MG63 (cell line): ENCODE measurements around the gene SLC2A4. TPM values are rescaled to one million over a fixed set of nuclear protein-coding genes. Genes with fewer than 3 reads are reported as not detected.
A peak's percentile ranks its signal among the peaks of the same experiment; 100 is the strongest.

Experiments used
- DNase-seq: peaks from one replicate; pipeline ENCODE4 v3.0.0-alpha.2; 2020
- H3K27me3 ChIP-seq: fragments of 250-450 bp; sonication (Bioruptor Pico); 2 replicates; pipeline ENCODE4 v1.5.1; 2020; ENCODE audit warnings: mild to moderate bottlenecking, moderate library complexity
- H3K36me3 ChIP-seq: fragments of 250-450 bp; sonication (Bioruptor Pico); 2 replicates; pipeline ENCODE4 v1.5.1; 2020; ENCODE audit warnings: mild to moderate bottlenecking, moderate library complexity
- H3K4me3 ChIP-seq: fragments of 250-450 bp; sonication (Bioruptor Pico); 2 replicates; pipeline ENCODE4 v1.5.1; 2020; ENCODE audit warnings: mild to moderate bottlenecking, moderate library complexity
- H3K9me3 ChIP-seq: fragments of 250-450 bp; sonication (Bioruptor Pico); 2 replicates; pipeline ENCODE4 v1.5.1; 2020; ENCODE audit warnings: mild to moderate bottlenecking, moderate library complexity
- total RNA-seq: library from RNA; depleted of rRNA; stranded (reverse); fragments of >200 nt; shearing (Covaris generic); gene quantifications from 2 replicates; pipeline ENCODE4 v1.2.3, GENCODE V29; 2014; ENCODE audit warnings: low replicate concordance; rRNA removed

The SLC2A4 gene
- total RNA-seq, result not detected in 2 replicates

DNA sequence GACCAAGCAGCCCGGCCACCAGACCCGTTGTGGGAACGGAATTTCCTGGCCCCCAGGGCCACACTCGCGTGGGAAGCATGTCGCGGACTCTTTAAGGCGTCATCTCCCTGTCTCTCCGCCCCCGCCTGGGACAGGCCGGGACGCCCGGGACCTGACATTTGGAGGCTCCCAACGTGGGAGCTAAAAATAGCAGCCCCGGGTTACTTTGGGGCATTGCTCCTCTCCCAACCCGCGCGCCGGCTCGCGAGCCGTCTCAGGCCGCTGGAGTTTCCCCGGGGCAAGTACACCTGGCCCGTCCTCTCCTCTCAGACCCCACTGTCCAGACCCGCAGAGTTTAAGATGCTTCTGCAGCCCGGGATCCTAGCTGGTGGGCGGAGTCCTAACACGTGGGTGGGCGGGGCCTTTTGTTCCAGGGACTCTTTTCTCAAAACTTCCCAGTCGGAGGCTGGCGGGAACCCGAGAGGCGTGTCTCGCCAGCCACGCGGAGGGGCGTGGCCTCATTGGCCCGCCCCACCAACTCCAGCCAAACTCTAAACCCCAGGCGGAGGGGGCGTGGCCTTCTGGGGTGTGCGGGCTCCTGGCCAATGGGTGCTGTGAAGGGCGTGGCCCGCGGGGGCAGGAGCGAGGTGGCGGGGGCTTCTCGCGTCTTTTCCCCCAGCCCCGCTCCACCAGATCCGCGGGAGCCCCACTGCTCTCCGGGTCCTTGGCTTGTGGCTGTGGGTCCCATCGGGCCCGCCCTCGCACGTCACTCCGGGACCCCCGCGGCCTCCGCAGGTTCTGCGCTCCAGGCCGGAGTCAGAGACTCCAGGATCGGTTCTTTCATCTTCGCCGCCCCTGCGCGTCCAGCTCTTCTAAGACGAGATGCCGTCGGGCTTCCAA, at the start of gene SLC2A4:
Gene SLC2A4 (plus strand): TSS at position 645 of the 879 bp plus-strand sequence. CDS start 217 bp downstream, at position 862.
- H3K36me3 ChIP-seq, result no peaks in the 10 kb centered on the region
- no peaks in the 10 kb centered on the region for H3K9me3 ChIP-seq
- peak within 1 kb of the TSS; percentile 25 for H3K4me3 ChIP-seq
- H3K27me3 ChIP-seq, result no peaks in the 10 kb centered on the region
- peak; percentile 70 for DNase-seq

- Histone ChIP-seq H3K36me3 (peaks cover 21% of the 10 kb centered on the region), H3K9me3 (no peaks in the 10 kb centered on the region), H3K27me3 (no peaks in the 10 kb centered on the region), H3K4me3 (no peak overlapping the region)
- no peak for DNase-seq
These were observed 49.4 kb upstream of the SLC2A4 start for GRCh38 chr17:7232114-7232513.

- no peaks in the 10 kb centered on the region for H3K27me3 ChIP-seq
- no peak for DNase-seq
- H3K36me3 ChIP-seq, result peaks cover 26% of the 10 kb centered on the region
These were observed 47.8 kb upstream of the SLC2A4 start for GRCh38 chr17:7233701-7234082.

GRCh38 chr17:7234083-7234951, 47.2 kb upstream of the SLC2A4 start, which contains the start of gene DVL2:
DVL2 (minus strand) TSS chr17:7234517; CDS start chr17:7234262, 255 bp downstream.
- Histone ChIP-seq H3K36me3 (peaks cover 26% of the 10 kb centered on the region), H3K4me3 (peak within 1 kb of the TSS; percentile 76), H3K27me3 (no peaks in the 10 kb centered on the region), H3K9me3 (no peaks in the 10 kb centered on the region)
- DNase-seq, result peak; percentile 88

More at GRCh38 chr17:7233701-7234082, 47.8 kb upstream of the SLC2A4 start:
- H3K9me3 ChIP-seq, result no peaks in the 10 kb centered on the region
- H3K4me3 ChIP-seq, result peak overlapping the region; percentile 76

DNA sequence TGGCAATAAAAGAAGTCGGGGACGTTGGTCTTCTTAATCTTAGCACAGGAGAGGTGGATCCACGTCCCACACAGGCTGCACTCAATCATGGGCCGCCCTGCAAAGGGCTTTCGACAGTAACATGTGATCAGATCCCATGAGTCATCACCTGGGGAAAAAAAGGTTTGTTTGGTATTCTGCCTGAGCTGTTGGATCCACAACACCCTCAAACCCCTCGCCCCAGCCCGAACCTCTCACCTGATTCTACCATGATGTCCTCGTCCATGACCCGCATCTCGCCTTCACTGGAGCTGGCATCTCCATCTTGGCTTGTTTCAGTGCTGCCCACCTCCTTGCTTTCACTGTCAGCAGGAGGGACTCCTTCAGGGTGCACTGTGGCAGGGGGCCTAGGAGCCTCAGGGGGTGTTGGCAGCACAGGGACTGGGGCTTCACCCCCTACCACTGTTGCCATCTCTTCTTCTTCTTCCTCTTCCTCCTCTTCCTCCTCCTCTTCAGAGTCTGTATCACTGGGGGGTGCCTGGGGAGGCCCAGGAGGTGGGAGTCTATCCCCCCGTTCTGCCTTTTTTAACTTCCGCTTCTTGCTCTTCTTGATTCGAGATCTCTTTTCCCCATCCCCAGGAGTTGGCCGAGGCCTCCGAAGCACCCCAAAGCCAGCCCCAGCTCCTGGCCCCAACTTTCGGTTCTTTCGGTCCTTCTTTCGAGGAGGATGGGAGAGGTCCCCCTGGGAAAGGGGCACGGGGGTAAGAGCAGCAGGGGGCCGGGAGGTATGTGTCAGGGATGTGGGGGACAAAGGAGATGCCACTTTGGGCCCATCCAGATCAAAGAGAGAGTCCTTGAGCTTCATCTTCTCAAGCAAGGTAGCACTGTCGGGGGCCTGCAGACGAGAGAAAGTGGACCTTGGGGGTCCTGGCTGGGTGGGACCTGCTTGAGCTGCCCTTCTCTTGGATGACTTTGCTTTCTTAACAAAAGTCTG, 45.5 kb upstream of the SLC2A4 start:
- no peak for DNase-seq
- Histone ChIP-seq H3K9me3 (no peaks in the 10 kb centered on the region), H3K4me3 (no peak overlapping the region), H3K27me3 (no peaks in the 10 kb centered on the region), H3K36me3 (peaks cover 38% of the 10 kb centered on the region)

DNA sequence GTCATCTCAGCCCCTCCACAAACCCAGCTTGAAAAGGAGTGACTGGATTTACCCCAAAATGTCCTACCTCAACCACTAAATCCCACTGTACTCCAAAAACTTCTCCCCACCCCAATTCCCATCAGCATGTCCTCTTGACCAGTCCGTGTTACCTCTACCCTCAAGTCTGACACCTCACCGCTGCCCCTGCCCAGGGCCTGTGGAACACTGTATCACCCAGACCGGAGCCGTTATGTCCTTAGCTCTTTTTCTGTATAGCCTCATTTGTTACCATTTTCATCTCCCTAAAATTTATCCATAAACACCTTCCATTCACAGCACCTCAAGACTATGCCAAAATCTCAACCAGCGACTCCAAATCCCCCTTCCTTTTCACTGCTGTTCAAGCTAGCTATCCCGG, 44.7 kb upstream of the SLC2A4 start:
- peaks cover 41% of the 10 kb centered on the region for H3K36me3 ChIP-seq
- H3K4me3 ChIP-seq, result no peak overlapping the region
- no peak for DNase-seq
- H3K27me3 ChIP-seq, result no peaks in the 10 kb centered on the region
- H3K9me3 ChIP-seq, result no peaks in the 10 kb centered on the region

GRCh38 chr17:7237266-7237760, 44.2 kb upstream of the SLC2A4 start:
- no peak for DNase-seq
- H3K4me3 ChIP-seq, result peak overlapping the region; percentile 79
- H3K36me3 ChIP-seq, result peaks cover 41% of the 10 kb centered on the region

GRCh38 chr17:7237761-7238419, 43.6 kb upstream of the SLC2A4 start:
- Histone ChIP-seq H3K4me3 (peak overlapping the region; percentile 79), H3K36me3 (peaks cover 41% of the 10 kb centered on the region), H3K27me3 (no peaks in the 10 kb centered on the region), H3K9me3 (no peaks in the 10 kb centered on the region)
- DNase-seq, result peak; percentile 51

More at GRCh38 chr17:7237266-7237760, 44.2 kb upstream of the SLC2A4 start:
- Histone ChIP-seq H3K9me3 (no peaks in the 10 kb centered on the region), H3K27me3 (no peaks in the 10 kb centered on the region)

DNA sequence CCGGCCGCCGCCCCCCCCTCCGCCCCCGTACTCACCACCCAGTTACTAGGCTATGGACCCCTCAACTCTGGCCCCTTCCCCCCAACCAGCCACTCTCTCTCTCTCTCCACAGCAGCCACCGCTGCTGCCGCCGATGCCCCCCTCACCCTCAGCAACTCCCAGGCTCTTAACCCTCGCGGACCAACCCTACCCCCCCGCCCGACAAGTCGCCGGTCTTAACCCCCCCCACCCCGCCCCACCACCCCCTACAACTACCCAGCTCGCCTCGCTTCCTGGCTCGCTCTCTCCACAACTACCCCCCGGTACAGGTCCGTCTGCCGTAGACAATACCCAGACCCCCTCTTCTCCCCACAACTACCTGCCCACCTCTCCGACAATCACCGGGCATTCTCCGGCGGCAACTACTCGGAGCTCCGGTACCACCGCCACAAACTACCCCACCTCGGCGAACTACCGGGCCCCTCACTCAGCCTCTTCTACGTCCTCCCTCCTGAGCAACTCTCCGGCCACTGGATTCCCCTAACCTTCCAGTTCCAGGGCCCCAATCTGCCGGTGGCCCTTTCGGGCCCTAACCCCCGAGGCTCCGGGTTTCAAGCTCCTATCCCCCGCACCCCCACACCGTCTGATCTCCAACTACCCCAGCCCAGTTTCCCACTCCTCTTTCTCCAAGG, 43.0 kb upstream of the SLC2A4 start:
- peaks cover 41% of the 10 kb centered on the region for H3K36me3 ChIP-seq
- peak; percentile 40 for DNase-seq
- peak overlapping the region; percentile 79 for H3K4me3 ChIP-seq
- no peaks in the 10 kb centered on the region for H3K9me3 ChIP-seq
- no peaks in the 10 kb centered on the region for H3K27me3 ChIP-seq

- Histone ChIP-seq H3K4me3 (peak within 1 kb of the TSS; percentile 79), H3K27me3 (no peaks in the 10 kb centered on the region), H3K9me3 (no peaks in the 10 kb centered on the region), H3K36me3 (peaks cover 41% of the 10 kb centered on the region)
- DNase-seq, result peak; percentile 95
These were observed 42.2 kb upstream of the SLC2A4 start, which contains the start of gene PHF23 for GRCh38 chr17:7239091-7240027. PHF23 (minus strand) TSS chr17:7239457; CDS start chr17:7239279, 178 bp downstream.

- Histone ChIP-seq H3K4me3 (no peak overlapping the region; the same call in 1 of the 2 replicates), H3K9me3 (no peaks in the 10 kb centered on the region), H3K27me3 (no peaks in the 10 kb centered on the region), H3K36me3 (peaks cover 32% of the 10 kb centered on the region)
- no peak for DNase-seq
These were observed 41.1 kb upstream of the SLC2A4 start for GRCh38 chr17:7240375-7240774.

- H3K4me3 ChIP-seq, result peak overlapping the region; percentile 91
- no peak for DNase-seq
- H3K27me3 ChIP-seq, result no peaks in the 10 kb centered on the region
- peaks cover 34% of the 10 kb centered on the region for H3K36me3 ChIP-seq
- H3K9me3 ChIP-seq, result no peaks in the 10 kb centered on the region
These were observed 40.3 kb upstream of the SLC2A4 start for GRCh38 chr17:7241090-7241733.
